Stimulated activated CD4-positive, alpha-beta T cell treated with anti-CD3 and anti-CD28 coated beads, Interleukin-4, amount 100 ng/mL, for 24 hours (primary cell): Measurements from ENCODE around the gene RNF182.
"Not testable (repeated sequence)": the region's sequence is repeated elsewhere in the genome, so short reads cannot be mapped to it uniquely, and the experiment has no call there.

ENCODE experiments used
- DNase-seq: peaks from one replicate; pipeline ENCODE4 v3.0.0-alpha.2; 2020

RNF182 gene, protein sequence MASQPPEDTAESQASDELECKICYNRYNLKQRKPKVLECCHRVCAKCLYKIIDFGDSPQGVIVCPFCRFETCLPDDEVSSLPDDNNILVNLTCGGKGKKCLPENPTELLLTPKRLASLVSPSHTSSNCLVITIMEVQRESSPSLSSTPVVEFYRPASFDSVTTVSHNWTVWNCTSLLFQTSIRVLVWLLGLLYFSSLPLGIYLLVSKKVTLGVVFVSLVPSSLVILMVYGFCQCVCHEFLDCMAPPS

DNA sequence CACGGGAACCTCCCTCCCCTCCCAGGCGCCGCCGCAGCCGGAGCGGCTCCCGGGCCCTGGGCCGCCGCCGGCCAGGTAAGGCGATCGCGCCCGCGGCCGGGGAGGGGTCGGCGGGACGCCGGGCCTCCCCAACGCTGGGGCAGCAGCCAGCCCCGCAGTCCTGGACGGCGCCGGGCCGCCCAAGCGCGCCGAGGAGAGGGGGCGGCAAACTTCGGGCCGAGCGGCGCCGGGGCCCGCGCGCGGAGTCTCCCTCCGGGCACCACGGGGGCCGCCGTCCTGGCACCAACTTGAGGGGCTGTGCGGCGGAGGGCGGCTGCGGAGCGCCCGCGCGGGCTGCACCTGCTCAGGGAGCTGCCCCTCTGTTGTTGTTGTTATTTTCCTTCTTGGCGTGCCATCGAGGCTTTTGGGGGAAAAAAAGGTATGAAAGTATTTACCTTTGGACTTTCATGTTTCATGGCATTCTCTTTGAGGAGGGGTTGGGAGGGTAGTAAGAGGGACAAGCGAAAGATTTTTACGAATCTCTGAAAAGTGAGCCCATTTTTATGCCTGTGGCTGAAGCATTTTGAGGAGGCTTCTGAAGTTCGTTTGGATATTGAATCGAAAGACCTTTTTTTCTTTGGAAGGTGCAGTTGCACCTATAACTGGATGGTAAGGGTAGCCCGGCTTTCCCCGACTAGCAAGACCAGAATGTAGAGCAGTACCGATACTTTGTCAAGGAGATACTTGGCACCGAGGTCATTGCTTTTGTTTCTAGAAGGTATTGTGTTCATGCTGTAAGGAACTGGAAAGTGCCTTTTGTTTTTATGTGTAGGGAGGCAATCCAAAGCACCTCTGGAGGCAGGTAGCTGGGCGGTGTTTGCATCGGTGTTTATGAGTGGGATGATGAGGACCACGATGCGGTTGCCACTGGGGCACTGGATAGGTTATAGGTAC lies at the start of gene RNF182:
RNF182 (plus strand) TSS at position 4 of the 933 bp plus-strand sequence. CDS start 52,168 bp downstream, outside the sequence.
- no peak for DNase-seq

DNA sequence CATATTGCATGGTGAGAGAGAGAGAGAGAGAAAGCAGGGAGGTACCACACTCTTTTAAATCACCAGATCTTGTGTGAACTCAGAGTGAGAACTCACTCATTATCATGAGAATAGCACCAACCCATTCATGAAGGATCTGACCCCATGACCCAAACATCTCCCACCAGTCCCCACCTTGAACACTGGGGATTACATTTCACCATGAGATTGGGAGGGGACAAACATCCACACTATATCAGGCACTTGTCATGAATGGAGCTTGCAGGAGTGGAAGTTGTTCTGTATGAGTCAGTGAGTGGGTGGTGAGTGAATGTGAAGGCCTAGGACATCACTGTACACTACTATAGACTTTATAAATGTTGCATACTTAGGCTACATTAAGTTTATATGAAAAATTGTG lies 47.7 kb upstream of the RNF182 start:
- no peak for DNase-seq

DNA sequence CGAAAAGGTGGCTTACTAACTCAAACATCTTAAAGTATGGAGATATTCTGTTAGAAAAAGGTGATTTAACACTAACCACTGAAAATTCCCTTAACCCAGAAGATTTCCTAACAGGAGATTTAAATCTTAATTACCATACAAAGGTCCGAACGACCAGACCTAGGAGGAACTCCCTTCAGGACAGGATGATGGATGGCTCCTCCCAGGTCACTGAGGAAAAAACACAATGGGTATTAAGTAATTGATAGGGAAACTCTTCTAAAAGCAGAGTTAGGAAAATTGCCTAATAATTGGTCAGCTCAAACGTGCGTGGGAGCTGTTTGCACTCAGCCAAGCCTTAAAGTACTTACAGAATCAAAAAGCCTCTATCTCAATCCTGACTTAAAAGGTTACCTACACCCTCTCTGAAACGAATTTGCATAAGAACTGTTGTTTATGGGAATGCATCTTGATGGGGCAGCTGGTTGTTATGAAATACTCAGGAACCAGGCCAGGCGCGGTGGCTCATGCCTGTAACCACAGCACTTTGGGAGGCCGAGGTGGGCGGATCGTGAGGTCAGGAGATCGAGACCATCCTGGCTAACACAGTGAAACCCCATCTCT lies 44.6 kb upstream of the RNF182 start:
- not testable (repeated sequence) for DNase-seq

DNA sequence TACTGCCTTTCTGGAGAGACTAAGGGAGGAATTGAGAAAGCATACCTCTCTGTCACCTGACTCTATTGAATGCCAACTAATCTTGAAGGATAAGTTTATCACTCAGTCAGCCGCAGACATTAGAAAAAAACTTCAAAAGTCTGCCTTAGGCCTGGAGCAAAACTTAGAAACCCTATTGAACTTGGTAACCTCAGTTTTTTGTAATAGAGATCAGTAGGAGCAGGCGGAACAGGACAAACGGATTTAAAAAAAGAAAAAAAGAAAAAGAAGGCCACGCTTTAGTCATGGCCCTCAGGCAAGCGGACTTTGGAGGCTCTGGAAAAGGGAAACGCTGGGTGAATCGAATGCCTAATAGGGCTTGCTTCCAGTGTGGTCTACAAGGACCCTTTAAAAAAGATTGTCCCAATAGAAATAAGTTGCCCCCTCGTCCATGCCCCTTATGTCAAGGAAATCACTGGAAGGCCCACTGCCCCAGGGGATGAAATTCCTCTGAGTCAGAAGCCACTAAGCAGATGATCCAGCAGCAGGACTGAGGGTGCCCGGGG lies 43.1 kb upstream of the RNF182 start:
- no peak for DNase-seq

DNA sequence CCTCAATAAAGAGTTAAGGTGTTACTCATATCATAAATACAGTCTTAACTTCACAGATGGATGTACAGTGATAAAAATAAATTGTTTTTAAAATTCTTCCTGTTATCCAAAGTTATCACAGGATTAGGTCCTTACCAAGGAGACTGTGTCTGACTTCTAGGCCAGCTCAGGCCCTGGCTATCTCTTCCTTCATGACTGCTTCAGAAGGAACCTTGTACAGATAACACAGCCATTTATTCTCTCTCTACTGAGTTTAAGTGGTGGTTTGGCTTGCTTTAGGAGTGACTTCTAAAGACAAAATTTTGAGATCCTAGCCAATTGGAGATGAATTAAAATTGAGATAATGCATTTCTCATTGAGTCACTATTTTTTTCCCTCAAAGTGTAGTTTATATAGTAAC lies 40.8 kb upstream of the RNF182 start:
- DNase-seq = no peak

DNA sequence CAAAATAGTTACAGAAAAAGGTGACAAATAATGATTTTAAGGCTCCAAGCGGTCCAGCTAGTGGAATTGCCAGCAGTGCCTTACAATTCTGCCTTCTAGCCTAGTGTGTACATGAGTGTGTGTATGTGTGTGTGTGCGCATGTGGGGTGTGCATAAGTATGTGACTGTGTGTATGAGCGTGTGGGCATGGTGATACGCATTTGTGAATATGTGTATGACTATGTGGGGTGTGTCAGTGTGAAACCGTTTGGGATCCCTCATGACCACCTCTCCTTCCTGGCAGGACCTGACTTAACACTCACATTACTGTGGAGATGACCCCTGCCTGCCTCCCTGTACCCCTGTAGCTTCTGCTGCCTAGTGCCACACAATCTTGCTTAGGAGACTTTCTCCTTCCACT lies 40.4 kb upstream of the RNF182 start:
- no peak for DNase-seq

DNA sequence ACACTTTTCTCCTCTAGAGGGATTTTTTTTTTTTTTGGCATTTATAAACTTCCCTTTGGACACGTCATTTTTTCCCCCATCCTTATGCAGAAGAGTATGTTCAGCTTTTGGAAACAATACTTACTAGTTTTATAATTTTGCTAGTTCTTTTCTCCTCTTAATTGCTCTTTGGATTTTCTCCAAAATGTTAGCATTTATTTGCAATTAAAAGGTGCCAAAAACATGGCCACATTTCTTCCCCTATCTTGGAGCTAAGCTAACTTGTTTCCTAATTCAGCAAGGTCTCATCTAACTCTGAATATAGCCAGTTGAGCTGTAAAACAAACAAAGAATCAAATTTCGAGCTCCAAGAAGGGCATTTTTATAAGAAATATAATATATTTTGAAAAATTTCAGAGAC lies 39.2 kb upstream of the RNF182 start:
- no peak for DNase-seq

DNA sequence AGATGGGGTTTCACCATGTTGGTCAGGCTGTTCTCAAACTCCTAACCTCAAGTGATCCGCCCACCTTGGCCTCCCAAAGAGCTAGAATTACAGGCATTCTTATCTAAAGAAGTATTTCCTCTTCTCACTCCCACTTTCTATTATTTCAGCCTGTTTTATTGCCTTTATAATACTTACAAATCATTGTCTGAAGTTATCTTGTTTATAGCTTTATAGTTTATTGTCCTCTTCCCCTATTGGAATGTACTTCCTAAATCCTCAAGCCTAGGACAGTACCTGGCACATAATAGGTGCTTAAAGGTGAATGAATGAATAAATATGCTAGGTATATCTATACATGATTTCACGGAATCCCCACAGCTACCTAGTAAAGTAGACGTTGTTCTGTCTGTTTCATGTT lies 37.8 kb upstream of the RNF182 start:
- DNase-seq = no peak

DNA sequence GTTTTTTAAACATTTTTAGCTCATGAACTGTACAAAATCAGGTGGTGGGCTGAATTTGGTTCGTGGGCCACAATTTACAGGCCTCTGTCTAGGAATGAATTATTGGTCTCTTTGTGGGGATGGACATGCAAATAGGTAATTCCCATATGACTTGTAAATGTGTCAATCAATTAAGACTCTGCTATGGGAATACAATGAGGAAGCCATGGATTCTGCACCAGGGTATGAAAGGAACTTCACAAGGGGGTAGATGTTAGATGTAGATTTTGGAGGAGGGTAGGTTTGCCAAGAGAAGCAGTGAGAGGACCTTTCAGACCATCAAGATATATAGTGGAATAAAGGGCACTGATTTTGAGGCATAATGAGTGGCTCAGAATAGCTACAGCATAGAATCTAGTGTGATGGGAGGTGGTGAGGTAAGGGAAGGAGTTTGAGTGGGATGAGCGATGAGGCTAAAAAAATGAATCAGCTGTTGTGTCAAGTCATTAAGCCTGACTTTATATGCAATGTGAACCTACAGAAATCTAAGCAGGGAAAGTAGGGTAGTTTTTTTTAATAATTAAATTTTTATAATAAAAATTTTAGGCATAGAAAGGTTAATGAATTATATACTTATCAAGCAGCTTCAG lies 32.6 kb upstream of the RNF182 start:
- no peak for DNase-seq

DNA sequence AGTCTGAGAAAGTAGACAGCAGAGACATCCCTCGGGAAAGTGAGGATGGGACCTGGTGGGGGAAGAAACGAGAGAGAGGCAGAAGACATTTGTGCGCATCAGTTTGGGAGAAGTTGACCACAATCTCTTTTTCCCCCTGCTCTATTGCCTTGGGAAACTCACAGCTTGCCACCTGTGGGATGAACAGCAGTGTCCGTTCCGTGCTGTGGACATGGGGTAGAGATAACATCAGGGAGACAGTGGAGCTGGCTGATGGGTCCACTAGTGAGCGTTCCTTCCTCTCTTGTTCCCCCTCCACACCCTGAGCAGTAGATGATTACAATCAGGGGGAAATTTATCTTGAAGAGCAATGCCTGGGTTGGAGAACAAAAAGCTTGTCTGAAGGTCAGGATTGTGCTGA lies 21.8 kb upstream of the RNF182 start:
- DNase-seq = no peak

DNA sequence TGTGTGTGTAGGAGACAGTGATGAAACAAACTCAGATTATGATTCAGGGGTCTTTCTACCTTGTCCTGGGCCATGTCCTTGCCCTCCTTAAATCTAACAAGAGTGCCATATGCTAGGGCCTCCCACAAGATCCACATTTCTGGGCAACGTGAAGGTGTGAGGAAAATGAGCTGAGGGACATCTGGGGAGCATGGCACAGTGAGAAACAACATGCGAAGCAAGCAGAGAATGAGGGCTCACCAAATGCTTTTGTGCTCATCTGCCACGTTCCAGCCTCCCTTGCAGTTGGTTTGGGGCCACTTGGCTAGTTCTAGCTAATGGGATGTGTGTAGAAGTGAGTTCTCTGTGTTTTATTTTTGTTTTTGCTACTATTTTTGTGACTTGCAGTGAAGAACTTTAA lies 21.4 kb upstream of the RNF182 start:
- DNase-seq = no peak

DNA sequence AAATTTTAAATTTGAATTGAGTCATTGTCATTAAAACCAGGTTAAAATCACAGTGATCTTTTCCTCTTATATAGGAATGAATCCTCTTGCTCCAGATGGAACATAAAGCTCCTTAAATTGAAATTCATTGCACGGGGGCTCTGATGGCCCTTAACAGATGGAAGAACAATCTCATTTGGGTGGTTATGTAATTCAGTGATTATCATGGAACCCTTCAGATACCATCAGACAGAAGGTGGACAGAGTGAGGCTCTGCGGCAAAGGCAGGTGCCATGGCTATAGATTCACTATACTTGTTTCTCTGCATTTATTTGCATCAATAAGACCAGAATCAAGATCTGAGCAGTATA lies 17.8 kb upstream of the RNF182 start:
- DNase-seq = no peak

DNA sequence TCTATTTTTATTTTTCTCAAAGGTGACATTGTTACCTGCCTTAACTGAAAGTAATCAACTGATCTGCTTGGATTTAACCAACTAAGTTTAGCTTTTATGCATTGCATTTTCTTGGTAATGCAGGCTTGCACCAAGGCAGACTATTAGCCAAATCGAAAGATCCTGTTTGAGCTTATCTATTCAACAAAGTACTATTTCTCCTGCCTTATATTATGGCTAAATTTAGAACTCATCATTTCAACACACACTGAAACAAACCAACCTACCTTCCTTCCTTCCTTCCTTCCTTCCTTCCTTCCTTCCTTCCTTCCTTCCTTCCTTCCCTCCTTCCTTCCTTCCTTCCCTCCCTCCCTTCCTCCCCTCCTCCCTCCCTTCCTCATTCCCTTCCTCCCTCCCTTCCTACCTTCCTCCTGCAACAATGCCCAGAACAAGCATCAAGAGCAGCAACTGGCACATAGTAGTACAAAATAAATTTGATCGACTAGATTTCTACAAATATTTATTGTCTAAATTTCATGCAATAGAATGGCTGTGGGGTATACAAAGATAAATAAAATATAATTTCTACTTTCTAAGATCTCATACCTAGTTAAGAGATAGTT lies 17.0 kb upstream of the RNF182 start:
- no peak for DNase-seq

DNA sequence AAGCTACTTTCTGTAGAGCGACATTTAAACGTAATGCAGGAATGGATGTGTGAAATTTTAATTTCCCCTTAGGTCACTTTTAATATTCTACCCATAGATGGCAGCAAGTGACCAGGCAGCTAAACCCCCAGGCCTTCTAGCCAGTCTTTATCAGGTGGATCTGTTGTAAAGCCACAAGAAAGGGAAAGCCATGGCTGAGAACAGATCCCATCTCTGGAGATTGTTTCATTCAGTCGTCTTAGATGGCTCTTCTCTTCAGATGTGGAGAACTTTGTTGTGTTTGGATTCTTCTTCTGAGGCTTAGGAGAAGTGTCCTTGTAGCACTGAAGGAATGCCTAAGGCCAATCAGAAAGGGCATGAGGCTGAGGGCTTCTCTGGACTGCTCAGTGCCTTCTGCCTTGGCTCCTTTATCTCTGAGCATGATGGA lies 15.8 kb upstream of the RNF182 start:
- DNase-seq = peak; percentile 54

DNA sequence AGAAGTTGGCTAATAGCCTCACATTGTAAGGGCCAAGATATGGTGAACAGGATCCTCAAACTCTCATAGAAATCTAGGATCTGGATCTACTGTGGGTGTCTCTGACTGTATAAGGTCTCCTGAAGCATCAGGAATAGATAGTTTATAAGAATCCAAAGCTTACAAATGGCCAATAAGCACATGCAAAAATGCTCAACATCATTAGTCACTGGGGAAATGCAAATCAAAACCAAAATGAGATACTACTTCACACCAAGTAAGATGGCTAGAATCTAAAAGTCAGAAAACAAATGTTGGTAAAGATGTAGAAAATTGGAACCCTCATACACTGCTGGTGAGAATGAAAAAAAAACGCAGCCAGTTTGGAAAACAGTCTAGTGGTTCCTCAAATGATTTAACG lies 14.3 kb upstream of the RNF182 start:
- no peak for DNase-seq

DNA sequence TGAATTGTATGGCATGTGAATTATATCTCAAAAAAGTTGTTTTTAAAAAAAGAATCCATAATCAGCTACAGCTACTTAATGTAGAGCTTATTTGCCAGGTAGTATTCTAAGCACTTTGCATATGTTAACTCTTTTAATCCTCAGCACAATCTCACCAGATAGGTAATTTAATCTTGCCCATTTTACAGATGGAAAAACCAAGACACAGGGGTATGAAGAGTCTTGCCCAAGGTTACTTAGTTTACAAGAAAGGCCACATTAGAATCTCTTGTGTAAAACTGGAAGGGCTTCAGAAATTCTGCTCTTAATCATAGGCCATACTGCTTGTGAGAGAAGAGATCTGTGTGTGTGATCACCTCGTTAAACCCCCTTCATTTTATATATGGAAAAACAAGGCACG lies 13.4 kb upstream of the RNF182 start:
- no peak for DNase-seq

DNA sequence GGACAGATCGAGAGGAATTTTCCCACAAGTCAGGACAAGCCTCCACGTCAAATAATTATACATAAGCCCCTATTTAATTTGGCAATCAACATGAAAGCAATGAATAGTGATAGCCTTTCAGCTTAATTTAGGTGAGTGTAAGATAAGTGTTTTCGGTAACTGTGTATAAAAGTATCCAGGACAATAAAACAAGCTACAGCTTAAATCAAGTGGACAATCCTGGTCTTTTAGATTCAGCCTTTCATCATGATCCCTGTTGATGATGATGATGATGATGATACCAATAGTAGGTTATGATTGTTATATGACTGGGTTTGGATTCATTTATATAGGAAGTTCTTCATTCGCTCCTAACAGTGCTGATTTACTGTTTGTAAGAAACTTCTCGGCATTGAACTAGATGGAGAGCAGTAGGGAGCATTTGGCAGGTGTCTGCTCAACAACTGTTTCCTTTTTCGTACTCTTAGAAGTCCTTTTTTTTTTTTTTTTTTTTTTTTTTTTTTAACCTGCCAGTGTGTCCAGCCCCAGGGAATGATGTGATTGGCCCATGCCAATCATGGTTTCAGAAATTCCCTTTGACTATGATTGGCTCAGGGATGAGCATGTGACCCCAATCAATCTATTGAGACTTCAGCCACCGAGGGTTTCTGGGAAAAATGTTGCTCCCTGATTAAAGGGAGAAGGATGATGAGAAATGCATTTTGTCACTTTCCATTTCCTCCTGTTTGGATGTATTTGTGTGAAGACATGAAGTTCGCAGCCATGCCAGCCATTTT lies 11.3 kb upstream of the RNF182 start:
- no peak for DNase-seq

DNA sequence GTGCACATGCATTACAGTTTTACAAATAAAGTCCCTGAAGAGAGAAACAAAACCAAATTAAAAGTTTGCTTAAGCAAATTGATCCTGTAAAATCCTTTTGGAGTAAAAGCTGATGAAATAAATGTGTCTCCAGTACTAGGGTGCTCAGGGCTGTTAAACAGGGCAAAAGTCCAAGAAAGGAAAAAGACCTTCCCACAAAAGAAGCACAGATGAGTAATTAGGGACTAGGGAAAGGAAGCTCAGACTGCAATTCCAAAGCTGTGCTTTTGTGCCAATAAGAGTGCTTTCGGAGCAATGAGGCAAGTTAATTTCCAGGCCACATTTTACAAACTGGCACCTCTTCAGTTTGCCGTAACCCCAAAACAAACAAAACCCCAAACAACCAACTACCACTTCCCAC lies 10.4 kb upstream of the RNF182 start:
- no peak for DNase-seq

DNA sequence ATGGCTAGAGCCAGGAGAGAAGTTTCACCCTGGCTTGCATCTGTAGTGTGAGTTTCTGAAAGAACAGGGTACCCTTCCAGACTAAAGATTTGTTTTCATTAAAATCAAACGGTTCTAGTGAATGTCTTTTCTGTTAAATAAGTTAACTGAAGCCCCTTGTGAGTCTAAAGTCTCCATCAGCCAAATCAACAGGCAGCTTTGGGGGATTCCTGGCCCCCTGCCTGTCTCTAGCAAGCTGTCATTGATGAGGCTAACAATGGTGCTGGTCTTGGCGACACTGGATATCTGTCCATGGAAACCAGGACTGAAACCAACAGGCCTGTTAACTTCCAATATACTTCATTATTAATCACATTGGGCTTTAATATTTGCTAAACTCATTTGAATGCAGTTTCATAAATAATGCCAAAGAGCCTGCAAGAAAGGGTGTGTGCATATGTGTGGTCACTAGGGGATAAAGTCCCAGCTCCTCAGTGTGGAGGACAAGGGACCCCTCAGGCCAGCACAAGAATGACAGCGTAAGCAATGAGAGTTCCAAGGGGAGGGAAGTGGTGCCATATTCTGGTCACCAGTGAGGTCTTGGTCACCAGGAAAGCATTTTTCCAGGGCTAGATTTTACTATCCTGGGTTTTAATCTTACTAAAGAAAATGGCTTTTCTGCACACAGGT lies 9.1 kb upstream of the RNF182 start:
- DNase-seq = no peak

DNA sequence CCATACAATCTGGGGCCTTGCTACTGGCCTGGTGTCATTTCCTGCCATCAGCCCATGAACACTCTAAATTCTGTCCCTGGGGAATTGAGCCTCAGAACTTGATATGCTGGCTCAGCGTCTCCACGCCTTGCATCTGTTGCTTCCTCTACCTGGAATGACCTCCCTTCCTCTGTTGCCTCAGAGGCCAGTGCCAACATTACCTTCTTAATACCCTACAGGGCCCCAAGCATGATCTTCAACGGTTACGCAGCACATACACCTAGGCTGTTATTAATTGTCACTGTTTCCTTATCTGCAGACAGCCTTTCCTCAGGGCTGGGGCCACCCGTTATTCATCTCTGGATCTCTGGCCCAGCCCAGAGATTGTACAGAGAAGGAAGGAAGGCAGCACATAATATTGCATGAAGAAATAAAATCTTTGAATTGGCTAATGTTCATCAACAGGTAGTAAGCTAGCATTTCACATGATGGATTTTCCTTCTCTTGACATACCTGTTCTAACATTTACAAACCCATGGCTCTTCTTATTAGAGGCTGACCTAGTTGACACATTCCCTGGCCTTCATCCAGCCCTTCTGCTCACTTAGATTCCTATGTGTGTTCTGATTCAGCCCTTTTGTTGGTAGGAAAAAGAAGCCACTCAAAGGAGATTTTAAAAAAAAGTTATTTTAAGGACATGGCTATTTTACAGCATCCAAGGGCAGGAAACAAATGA lies 8.4 kb upstream of the RNF182 start:
- no peak for DNase-seq

DNA sequence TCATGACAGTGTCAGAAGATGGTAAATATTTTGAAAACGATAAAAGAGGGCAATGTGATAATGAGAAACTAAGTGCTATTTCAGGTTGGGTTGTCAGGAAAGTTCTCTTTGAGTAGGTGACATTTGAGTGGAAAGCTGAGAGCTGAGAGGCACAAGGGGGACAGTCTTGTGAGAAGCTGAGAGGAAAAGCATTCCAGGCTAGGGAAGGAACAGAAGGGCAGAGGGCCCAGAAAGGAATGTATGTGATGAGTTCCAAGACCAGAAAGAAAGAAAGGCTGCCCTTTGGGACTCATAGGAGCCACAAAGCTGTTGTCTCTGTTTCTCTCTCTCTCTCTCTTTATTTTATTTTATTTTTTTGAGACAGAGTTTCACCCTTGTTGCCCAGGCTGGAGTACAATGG lies 7.6 kb upstream of the RNF182 start:
- DNase-seq = no peak
